Thymus (tissue), 11 donors: ENCODE measurements around the gene CGNL1. TPM values are rescaled to one million over a fixed set of nuclear protein-coding genes. Genes with fewer than 3 reads are reported as not detected.

Experiments used
- DNase-seq, 9 donors: peaks; one replicate each; pipeline ENCODE4 v3.0.0-alpha.2; 2013; ENCODE audit warnings: low spot score in 9 of 9, low read depth in 6 of 9, missing footprints in 1 of 9
- H3K27ac ChIP-seq, 2 donors: one replicate each; pipeline ENCODE4 v1.5.1; 2013; ENCODE audit warnings: control low read depth in 1 of 2, low read depth in 1 of 2, low read length in 1 of 2, mild to moderate bottlenecking in 1 of 2, moderate library complexity in 1 of 2
- H3K27me3 ChIP-seq, 2 donors: one replicate each; pipeline ENCODE4 v1.5.1; 2013; ENCODE audit warnings: low read length in 1 of 2; ENCODE audit not compliant: control insufficient read depth in 2 of 2, insufficient read depth in 1 of 2
- H3K36me3 ChIP-seq, 2 donors: one replicate each; pipeline ENCODE4 v1.5.1; 2013; ENCODE audit warnings: low read length in 1 of 2, mild to moderate bottlenecking in 1 of 2, moderate library complexity in 1 of 2; ENCODE audit not compliant: control insufficient read depth in 2 of 2, insufficient read depth in 2 of 2
- H3K4me1 ChIP-seq, 2 donors: one replicate each; pipeline ENCODE4 v1.5.1; 2013; ENCODE audit warnings: low read length in 2 of 2; ENCODE audit not compliant: control insufficient read depth in 2 of 2, insufficient read depth in 2 of 2
- H3K4me3 ChIP-seq, 2 donors: one replicate each; pipeline ENCODE4 v1.5.1; 2013; ENCODE audit warnings: low read length in 2 of 2, control low read depth in 1 of 2, mild to moderate bottlenecking in 1 of 2
- H3K9me3 ChIP-seq, 2 donors: one replicate each; pipeline ENCODE4 v1.5.1; 2013; ENCODE audit warnings: low read length in 1 of 2, mild to moderate bottlenecking in 1 of 2; ENCODE audit not compliant: control insufficient read depth in 2 of 2, insufficient read depth in 1 of 2
- WGBS: extraction: QIAGEN DNeasy Blood & Tissue Kit; methylation state at CpG from one replicate; pipeline ENCODE4 v1.1.7; 2013; 5-methylcytosine and 5-hydroxymethylcytosine counted together
- polyA plus RNA-seq: library from polyadenylated mRNA; stranded (reverse); fragments of 200-250 nt; gene quantifications from one replicate; pipeline ENCODE4 v1.2.3, GENCODE V29; 2013
- total RNA-seq: library from RNA; stranded (reverse); fragments of 120-200 nt; gene quantifications from one replicate; pipeline ENCODE4 v1.2.4, GENCODE V29; 2013
- donor health status: healthy.

The CGNL1 gene
- total and polyA plus RNA-seq, 2 donors = 5.7 to 5.9 TPM

GRCh38 chr15:57405133-57405532 lies 28.8 kb downstream of the CGNL1 start:
- WGBS = 78% methylated on average over 5 of the region's 5 CpGs
- no peak overlapping the region for H3K27ac ChIP-seq

GRCh38 chr15:57406062-57406772 lies 29.9 kb downstream of the CGNL1 start:
- DNase-seq = no peak
- H3K27ac ChIP-seq = no peak overlapping the region
- no peaks in the 10 kb centered on the region for H3K4me1 ChIP-seq
- 82% methylated on average over 7 of the region's 7 CpGs for WGBS
- H3K27me3 ChIP-seq = no peaks in the 10 kb centered on the region
- no peaks in the 10 kb centered on the region for H3K9me3 ChIP-seq
- no peaks in the 10 kb centered on the region for H3K36me3 ChIP-seq
- H3K4me3 ChIP-seq = no peak overlapping the region

More at GRCh38 chr15:57405133-57405532, 28.8 kb downstream of the CGNL1 start:
- Histone ChIP-seq H3K4me3 (no peak overlapping the region), H3K9me3 (no peaks in the 10 kb centered on the region), H3K36me3 (no peaks in the 10 kb centered on the region), H3K27me3 (no peaks in the 10 kb centered on the region), H3K4me1 (no peaks in the 10 kb centered on the region)
- no peak for DNase-seq

- DNase-seq = no peak
- WGBS = 31% methylated on average over 3 of the region's 3 CpGs
- Histone ChIP-seq H3K4me1 (peaks cover 0 to 8% of the 10 kb centered on the region in 2 donors), H3K27ac (no peak overlapping the region), H3K36me3 (no peaks in the 10 kb centered on the region), H3K4me3 (no peak overlapping the region), H3K27me3 (no peaks in the 10 kb centered on the region), H3K9me3 (no peaks in the 10 kb centered on the region)
These were observed 34.1 kb downstream of the CGNL1 start for GRCh38 chr15:57410373-57410772.

- H3K4me1 ChIP-seq = peaks cover 0 to 8% of the 10 kb centered on the region in 2 donors
- DNase-seq = peak in 5 of 9 donors; percentile 9 to 54 (median 22)
- H3K4me3 ChIP-seq = no peak overlapping the region
- no peaks in the 10 kb centered on the region for H3K27me3 ChIP-seq
- no peaks in the 10 kb centered on the region for H3K9me3 ChIP-seq
- H3K27ac ChIP-seq = no peak overlapping the region
- no peaks in the 10 kb centered on the region for H3K36me3 ChIP-seq
- 79% methylated on average over 12 of the region's 12 CpGs for WGBS
These were observed 35.9 kb downstream of the CGNL1 start for GRCh38 chr15:57411945-57412768.

GRCh38 chr15:57415602-57416001 lies 39.3 kb downstream of the CGNL1 start:
- 96% methylated on average over 7 of the region's 7 CpGs for WGBS
- no peak overlapping the region for H3K27ac ChIP-seq
- H3K36me3 ChIP-seq = no peaks in the 10 kb centered on the region
- DNase-seq = no peak
- no peaks in the 10 kb centered on the region for H3K27me3 ChIP-seq
- H3K9me3 ChIP-seq = no peaks in the 10 kb centered on the region
- peaks cover 0 to 8% of the 10 kb centered on the region in 2 donors for H3K4me1 ChIP-seq
- H3K4me3 ChIP-seq = no peak overlapping the region

GRCh38 chr15:57418635-57419034 lies 42.3 kb downstream of the CGNL1 start:
- WGBS = 98% methylated on average over 13 of the region's 13 CpGs
- H3K27me3 ChIP-seq = no peaks in the 10 kb centered on the region
- H3K36me3 ChIP-seq = no peaks in the 10 kb centered on the region
- H3K4me3 ChIP-seq = no peak overlapping the region
- no peaks in the 10 kb centered on the region for H3K4me1 ChIP-seq
- H3K27ac ChIP-seq = no peak overlapping the region
- DNase-seq = no peak
- H3K9me3 ChIP-seq = no peaks in the 10 kb centered on the region

GRCh38 chr15:57419335-57419734 lies 43.0 kb downstream of the CGNL1 start:
- H3K4me3 ChIP-seq = no peak overlapping the region
- H3K36me3 ChIP-seq = no peaks in the 10 kb centered on the region
- H3K9me3 ChIP-seq = no peaks in the 10 kb centered on the region
- WGBS = 97% methylated on average over 2 of the region's 2 CpGs
- no peaks in the 10 kb centered on the region for H3K4me1 ChIP-seq
- no peak overlapping the region for H3K27ac ChIP-seq
- no peak for DNase-seq
- H3K27me3 ChIP-seq = no peaks in the 10 kb centered on the region

GRCh38 chr15:57421110-57421509 lies 44.8 kb downstream of the CGNL1 start:
- 94% methylated on average over 3 of the region's 3 CpGs for WGBS

GRCh38 chr15:57421551-57421950 lies 45.2 kb downstream of the CGNL1 start:
- Histone ChIP-seq H3K27me3 (no peaks in the 10 kb centered on the region), H3K27ac (no peak overlapping the region), H3K4me3 (no peak overlapping the region), H3K36me3 (no peaks in the 10 kb centered on the region), H3K4me1 (no peaks in the 10 kb centered on the region), H3K9me3 (no peaks in the 10 kb centered on the region)
- no peak for DNase-seq
- 93% methylated on average over 6 of the region's 6 CpGs for WGBS

More at GRCh38 chr15:57421110-57421509, 44.8 kb downstream of the CGNL1 start:
- Histone ChIP-seq H3K27me3 (no peaks in the 10 kb centered on the region), H3K36me3 (no peaks in the 10 kb centered on the region), H3K4me3 (no peak overlapping the region), H3K27ac (no peak overlapping the region), H3K4me1 (no peaks in the 10 kb centered on the region), H3K9me3 (no peaks in the 10 kb centered on the region)
- no peak for DNase-seq
